ENCODE data around the gene C12orf42.

Gene C12orf42

DNA sequence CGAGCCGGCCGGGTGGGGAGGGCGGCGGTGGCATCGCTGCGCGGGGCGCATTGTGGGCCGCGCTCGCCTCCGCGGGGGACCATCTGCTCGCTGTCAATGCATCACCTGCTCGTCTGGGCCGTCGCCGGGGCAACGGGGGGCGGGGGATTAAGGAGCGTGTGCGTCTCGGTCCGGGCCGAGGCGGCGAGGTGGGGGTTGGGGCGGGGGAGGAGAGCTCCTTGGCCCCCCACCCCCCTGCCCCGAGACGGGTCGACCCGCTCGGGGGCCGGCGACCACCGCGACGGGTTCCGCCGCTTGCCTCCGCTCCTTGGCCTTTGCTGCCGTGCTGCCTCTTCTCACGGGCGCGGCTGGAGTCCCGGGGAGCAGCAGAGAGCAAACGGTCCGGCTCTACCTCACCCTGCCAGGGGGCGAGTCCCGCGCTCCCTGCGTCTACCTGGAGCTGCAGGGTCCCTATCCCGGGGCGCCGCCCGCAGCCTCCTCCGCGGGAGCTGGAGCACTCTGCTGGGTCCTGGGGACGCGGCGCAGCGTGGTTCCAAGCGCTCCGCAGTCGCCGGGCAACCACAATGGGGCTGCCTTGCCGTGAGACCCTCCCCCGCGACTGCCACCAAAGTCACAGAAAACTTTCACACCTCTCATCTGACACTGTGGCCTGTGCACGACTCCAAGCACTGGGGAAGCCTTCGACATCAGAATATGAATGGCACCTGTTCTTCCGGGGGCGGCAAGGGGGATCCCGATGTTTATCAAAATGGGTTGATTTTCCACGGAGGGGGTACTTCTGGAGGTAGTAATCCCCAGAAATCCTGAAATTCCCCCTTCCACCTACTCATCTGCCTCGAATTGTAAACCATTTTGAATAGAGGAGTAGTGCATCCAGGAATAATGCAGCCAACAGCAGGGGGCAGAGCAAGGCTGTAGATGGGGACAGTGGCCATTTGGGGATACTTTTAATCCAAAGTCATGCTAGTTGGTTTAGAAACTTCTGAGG, at the start of gene C12orf42:
Gene C12orf42, minus strand, starts transcription at position 500 of the 988 bp plus-strand sequence. CDS start 17,542 bp downstream, outside the sequence.
- DNase-seq (ENCODE audit: low read depth) = no peak

DNA sequence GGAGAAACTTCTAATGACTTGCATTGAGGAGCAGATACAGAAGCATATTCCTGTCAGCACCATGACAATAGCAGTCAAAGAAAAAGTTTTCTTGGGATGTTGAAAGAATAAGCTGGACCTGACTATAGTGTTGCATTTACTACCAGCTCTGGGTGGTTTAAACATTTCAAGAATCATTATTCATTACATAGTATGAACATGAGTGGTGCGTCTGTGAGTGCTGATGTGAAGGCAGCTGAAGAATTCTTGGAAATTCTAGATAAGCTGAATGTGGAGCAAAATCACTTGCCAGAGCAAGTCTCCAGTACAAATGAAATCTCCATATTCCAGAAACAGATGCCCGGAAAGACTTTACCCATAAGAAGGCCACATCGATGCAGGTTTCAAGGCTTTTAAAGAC, 46.3 kb upstream of the C12orf42 start:
- no peak for DNase-seq (ENCODE audit: low read depth)

- DNase-seq (ENCODE audit: low read depth) = no peak
Measured at GRCh38 chr12:103540319-103540718, 44.6 kb upstream of the C12orf42 start.

- no peak for DNase-seq (ENCODE audit: low read depth)
Measured at GRCh38 chr12:103538397-103538796, 42.6 kb upstream of the C12orf42 start.

GRCh38 chr12:103530307-103531066, 34.7 kb upstream of the C12orf42 start:
- no peak for DNase-seq (ENCODE audit: low read depth)

DNA sequence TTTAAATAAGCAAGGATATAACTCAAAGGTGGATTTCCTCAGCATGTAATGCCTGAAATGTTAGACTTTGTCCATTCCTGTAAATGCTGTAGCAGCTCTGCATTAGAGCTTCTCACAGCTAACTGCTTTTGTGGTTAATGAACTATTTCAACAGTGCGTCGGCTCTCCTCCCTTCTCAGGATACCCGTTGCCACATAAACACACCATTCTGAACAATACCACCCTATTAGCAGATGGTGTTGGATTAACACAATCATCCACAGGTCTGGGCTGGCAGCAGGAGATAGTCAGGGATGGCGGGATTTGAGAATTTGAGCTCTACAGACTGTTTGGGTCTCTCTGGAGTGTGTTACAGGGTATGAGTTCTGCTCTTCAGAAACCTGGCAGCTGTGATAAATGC, 33.5 kb upstream of the C12orf42 start:
- no peak for DNase-seq (ENCODE audit: low read depth)

GRCh38 chr12:103524238-103524875, 28.6 kb upstream of the C12orf42 start:
- DNase-seq (ENCODE audit: low read depth) = no peak

DNA sequence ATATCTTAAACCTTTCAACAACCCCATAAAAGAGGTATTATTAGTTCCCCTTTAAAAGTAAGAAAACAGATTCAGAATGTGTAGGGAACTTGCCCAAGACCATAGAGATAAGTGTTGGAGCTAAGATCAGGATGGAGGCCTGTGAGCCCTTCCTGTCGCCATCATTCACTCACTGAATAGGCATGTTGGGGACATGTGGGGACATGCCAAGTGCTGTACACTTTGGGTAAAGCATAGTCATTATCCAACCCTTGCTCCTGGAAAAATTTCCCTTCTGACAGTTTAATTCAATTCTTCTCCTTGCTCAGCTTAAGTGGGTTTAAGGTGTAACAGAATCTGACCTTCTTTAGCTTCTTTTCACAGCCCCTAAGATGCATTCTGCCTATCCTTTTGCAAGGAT, 28.0 kb upstream of the C12orf42 start:
- no peak for DNase-seq (ENCODE audit: low read depth)

DNA sequence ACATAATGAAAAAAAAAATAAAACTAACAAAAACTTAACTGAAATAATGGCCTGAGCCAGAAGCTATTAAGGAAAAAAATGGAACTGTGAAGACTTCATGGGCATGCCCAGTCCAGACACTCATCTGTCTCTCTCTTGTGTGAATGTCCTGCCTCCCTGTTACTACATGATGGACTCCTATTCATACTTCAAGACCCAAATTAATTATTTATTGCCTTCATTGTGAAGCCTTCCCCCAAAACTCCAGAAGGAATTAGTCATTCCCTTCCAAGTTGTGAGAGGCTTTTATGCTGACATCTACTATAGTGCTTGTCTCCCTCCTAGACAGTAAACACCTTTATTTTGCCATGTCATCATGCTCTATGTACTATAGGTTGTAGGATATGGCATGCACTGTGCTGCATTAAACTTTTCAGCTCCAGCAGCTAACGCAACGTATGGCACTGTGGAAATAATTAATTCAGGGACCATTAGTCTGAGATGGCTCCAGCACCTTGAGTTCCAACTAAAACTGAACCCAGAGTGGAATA, 25.0 kb upstream of the C12orf42 start:
- no peak for DNase-seq (ENCODE audit: low read depth)

- DNase-seq (ENCODE audit: low read depth) = no peak
Measured at GRCh38 chr12:103519632-103520031, 23.9 kb upstream of the C12orf42 start.

GRCh38 chr12:103518899-103519298, 23.1 kb upstream of the C12orf42 start:
- DNase-seq (ENCODE audit: low read depth) = no peak

- no peak for DNase-seq (ENCODE audit: low read depth)
Measured at GRCh38 chr12:103517161-103517560, 21.4 kb upstream of the C12orf42 start.

DNA sequence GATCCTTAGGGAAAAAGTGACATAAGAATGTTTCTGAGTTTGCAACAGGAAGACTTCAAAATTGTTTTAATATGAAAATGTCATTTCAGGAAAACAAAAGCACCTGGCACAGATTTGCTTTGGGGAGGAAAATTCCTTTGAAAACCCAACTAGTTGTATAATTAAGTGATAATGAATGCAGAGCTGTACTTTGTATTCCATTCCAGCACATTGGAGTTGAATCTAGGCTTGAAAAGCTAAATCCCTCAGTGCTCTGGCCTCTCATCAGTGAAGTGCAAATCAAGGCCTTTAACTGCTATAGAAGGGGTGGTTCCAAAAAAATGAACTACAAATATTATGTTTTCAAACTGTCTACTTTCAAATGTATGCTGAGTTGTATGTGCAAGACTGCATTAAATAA, 19.6 kb upstream of the C12orf42 start:
- no peak for DNase-seq (ENCODE audit: low read depth)

DNA sequence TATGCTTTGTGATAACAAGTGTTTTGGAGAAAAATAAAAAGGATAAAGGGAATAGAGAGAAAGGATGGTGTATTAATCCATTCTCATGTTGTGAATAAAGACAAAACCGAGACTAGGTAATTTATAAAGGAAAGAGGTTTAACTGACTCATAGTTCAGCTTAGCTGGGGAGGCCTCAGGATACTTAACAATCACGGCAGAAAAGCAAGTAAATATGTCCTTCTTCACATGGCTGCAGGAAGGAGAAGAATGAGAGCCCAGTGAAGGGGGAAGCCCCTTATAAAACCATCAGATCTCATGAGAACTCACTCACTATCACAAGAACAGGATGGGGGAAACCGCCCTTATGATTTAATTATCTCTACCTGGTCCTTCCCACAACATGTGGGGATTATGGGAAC, 18.1 kb upstream of the C12orf42 start:
- no peak for DNase-seq (ENCODE audit: low read depth)

GRCh38 chr12:103505371-103506236, 9.8 kb upstream of the C12orf42 start:
- DNase-seq (ENCODE audit: low read depth) = no peak

GRCh38 chr12:103504606-103505005, 8.8 kb upstream of the C12orf42 start:
- DNase-seq (ENCODE audit: low read depth) = no peak

DNA sequence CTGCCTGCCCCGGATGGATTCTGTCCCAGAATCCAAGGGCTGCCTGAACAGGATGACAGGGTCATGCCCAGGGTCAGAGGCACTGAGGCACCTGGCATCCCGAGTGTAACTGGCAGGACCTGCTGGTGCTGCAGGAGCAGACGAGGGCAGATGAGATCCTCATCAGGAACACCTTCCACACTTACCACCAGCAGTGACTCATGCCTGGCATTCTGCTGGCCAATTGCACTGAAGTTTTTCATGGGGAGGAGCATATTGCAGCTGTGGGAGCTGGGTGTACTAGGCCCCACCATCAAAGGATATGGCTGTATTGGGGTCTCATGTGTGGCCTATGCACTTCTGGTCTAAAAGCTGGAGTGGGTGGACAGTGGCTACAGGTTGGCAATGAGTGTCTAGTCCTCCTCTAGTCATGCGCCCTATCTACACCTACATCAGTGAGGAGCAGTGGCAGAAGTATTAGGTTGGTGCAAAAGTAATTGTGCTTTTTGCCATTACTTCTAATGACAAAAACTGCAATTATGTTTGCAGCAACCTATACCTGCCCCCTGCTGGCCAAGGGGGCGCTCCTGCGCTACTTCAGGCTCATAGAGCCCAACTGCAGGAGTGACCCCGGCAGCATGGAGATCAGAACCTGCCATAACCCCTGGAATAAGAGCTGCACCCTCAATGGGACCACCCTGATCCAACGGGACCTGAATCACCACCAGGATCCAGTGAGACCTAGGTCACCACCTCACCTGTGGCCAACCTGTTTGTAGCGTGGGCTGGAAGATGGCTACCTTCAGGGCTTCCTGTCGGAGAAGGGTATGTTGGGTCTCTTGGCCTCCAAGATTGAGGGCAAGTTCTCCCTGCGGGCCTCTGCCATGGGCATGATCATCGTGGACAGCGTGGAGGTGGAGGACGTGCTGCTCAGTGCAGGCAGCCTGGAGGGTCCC, 8.0 kb upstream of the C12orf42 start:
- DNase-seq (ENCODE audit: low read depth) = no peak

DNA sequence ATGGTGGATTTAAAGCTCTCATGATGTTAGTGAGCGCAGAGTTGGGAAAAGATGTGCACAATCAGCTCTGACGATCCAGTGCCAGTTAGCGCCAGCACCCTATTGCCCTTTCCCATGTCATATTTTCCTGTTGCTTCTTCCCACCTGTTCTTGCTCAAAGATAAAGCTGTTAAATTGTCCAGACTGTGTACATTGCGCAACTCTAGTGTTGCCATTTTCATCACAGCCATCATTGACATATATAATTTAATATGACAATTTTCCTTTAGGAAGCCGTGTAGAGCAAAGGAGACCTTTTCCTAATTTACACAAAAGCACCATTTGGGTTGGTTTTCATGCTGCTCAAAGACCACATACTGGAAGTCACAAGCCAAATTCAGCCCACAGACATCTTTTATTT, 5.7 kb upstream of the C12orf42 start:
- DNase-seq (ENCODE audit: low read depth) = no peak

GRCh38 chr12:103499571-103499970, 3.8 kb upstream of the C12orf42 start:
- DNase-seq (ENCODE audit: low read depth) = no peak

DNA sequence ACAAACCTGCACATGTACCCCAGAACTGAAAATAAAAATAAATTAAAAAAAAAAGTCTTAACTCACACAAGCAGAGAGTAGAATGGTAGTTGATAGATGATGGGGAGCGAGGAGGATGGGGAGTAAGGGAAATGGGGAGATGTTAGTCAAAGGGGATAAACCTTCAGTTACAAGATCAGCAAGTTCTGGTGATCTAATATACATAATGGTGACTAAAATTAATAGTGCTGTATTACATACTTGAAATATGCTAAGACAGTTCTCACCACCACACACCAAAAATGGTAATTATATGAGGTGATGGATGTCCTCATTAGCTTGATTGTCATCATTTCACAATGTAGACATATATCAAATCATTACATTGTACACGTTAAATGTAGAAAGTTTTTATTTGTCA, 3.2 kb upstream of the C12orf42 start:
- DNase-seq (ENCODE audit: low read depth) = no peak
